Measurements from ENCODE around the gene SLC16A5.

DNA sequence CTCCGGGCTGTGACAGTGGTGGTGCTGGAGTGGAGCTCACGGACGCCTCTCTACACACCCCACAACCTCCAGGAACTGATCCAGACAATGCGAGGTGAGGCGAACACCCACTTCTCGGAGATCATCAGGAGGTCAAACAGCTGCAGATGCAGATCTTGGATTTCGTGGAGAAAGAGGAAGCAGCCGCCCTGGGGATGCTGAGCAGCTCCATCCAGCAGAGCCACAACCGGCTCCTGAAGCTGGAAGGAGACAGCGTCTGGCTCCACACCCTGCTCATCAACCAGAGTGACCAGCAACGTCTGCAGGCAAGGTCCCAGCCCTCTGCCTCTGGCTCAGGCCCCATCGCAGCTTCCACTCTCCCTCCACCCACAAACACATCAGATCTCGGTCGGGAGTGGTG lies 13.2 kb upstream of the SLC16A5 start:
- TF ChIP-seq, protein P1, sequence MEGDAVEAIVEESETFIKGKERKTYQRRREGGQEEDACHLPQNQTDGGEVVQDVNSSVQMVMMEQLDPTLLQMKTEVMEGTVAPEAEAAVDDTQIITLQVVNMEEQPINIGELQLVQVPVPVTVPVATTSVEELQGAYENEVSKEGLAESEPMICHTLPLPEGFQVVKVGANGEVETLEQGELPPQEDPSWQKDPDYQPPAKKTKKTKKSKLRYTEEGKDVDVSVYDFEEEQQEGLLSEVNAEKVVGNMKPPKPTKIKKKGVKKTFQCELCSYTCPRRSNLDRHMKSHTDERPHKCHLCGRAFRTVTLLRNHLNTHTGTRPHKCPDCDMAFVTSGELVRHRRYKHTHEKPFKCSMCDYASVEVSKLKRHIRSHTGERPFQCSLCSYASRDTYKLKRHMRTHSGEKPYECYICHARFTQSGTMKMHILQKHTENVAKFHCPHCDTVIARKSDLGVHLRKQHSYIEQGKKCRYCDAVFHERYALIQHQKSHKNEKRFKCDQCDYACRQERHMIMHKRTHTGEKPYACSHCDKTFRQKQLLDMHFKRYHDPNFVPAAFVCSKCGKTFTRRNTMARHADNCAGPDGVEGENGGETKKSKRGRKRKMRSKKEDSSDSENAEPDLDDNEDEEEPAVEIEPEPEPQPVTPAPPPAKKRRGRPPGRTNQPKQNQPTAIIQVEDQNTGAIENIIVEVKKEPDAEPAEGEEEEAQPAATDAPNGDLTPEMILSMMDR (IDR thresholded peaks at IDR 0.05; ENCODE audit: poor library complexity, severe bottlenecking) = no peak
- no peak for TF ChIP-seq SMC3 (conservative IDR thresholded peaks at IDR 0.05; ENCODE audit: poor library complexity)
- no peak for TF ChIP-seq TAF1 (IDR thresholded peaks at IDR 0.05; ENCODE audit: low read depth)
- TF ChIP-seq RAD21 (conservative IDR thresholded peaks at IDR 0.05) = no peak
- no peak for TF ChIP-seq EP300 (conservative IDR thresholded peaks at IDR 0.05; ENCODE audit: poor library complexity, severe bottlenecking)
- no peak for TF ChIP-seq EZH2 (IDR thresholded peaks at IDR 0.05; ENCODE audit: borderline replicate concordance, insufficient read depth, low read length, poor library complexity, severe bottlenecking)
- no peak for TF ChIP-seq MXI1 (conservative IDR thresholded peaks at IDR 0.05; ENCODE audit: poor library complexity, severe bottlenecking)
- TF ChIP-seq, protein P2, sequence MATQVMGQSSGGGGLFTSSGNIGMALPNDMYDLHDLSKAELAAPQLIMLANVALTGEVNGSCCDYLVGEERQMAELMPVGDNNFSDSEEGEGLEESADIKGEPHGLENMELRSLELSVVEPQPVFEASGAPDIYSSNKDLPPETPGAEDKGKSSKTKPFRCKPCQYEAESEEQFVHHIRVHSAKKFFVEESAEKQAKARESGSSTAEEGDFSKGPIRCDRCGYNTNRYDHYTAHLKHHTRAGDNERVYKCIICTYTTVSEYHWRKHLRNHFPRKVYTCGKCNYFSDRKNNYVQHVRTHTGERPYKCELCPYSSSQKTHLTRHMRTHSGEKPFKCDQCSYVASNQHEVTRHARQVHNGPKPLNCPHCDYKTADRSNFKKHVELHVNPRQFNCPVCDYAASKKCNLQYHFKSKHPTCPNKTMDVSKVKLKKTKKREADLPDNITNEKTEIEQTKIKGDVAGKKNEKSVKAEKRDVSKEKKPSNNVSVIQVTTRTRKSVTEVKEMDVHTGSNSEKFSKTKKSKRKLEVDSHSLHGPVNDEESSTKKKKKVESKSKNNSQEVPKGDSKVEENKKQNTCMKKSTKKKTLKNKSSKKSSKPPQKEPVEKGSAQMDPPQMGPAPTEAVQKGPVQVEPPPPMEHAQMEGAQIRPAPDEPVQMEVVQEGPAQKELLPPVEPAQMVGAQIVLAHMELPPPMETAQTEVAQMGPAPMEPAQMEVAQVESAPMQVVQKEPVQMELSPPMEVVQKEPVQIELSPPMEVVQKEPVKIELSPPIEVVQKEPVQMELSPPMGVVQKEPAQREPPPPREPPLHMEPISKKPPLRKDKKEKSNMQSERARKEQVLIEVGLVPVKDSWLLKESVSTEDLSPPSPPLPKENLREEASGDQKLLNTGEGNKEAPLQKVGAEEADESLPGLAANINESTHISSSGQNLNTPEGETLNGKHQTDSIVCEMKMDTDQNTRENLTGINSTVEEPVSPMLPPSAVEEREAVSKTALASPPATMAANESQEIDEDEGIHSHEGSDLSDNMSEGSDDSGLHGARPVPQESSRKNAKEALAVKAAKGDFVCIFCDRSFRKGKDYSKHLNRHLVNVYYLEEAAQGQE (IDR thresholded peaks at IDR 0.05; ENCODE audit: borderline replicate concordance) = no peak
- no peak for TF ChIP-seq POLR2AphosphoS5 (IDR thresholded peaks at IDR 0.05)
